Measurements from ENCODE around the gene ELL2. TPM values are rescaled to one million over a fixed set of nuclear protein-coding genes. Genes with fewer than 3 reads are reported as not detected.

The ELL2 gene
- total and polyA plus RNA-seq, 4 donors: 12.3 to 79.6 (median 49.0) TPM

DNA sequence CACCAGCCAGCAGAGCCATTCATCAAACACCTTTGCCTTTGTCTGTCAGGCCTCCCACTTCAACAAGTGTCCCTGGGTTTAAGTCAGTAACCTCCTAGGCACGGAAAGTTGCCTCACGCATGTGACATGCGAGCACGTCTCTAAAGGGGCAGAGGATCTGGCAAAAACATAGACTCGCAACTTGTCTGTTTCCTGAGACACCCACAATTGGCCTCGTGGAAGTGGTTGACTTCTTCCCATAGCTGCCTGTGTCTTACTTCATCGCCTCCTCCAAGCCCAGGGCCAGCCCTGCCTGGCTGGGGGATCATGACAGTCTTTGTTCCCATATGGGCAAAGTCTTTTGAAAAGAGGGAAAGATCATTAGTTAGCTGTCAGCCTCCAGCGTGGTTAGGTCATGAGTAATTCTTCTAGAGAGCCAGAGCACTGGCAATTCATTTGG lies 103.6 kb downstream of the ELL2 start:
- H3K27ac ChIP-seq (ENCODE audit: low read depth in 1 of 2, low read length in 1 of 2): peak overlapping the region; percentile 84 to 94
- H3K4me3 ChIP-seq: no peak overlapping the region
- H3K36me3 ChIP-seq (ENCODE audit: control insufficient read depth in 4 of 4, insufficient read depth in 4 of 4, low read length in 4 of 4): no peaks in the 10 kb centered on the region
- no peak overlapping the region for H3K9ac ChIP-seq (ENCODE audit: insufficient read depth in 1 of 2, low read length in 2 of 2)
- H3K9me3 ChIP-seq (ENCODE audit: control insufficient read depth in 4 of 4, insufficient read depth in 3 of 4, low read length in 3 of 4): no peaks in the 10 kb centered on the region
- WGBS, 2 donors: 26 to 61% methylated on average over 8 of the region's 8 CpGs
- no peaks in the 10 kb centered on the region for H3K27me3 ChIP-seq (ENCODE audit: control insufficient read depth in 3 of 3, insufficient read depth in 3 of 3, low read length in 2 of 3)
- no peak for DNase-seq
- ATAC-seq (ENCODE audit: insufficient read depth, low FRiP score): peak; percentile 11
- peaks cover 7 to 29% (median 16%) of the 10 kb centered on the region in 5 donors for H3K4me1 ChIP-seq (ENCODE audit: control insufficient read depth in 5 of 5, insufficient read depth in 5 of 5, low read length in 5 of 5)
- TF ChIP-seq, protein P1, sequence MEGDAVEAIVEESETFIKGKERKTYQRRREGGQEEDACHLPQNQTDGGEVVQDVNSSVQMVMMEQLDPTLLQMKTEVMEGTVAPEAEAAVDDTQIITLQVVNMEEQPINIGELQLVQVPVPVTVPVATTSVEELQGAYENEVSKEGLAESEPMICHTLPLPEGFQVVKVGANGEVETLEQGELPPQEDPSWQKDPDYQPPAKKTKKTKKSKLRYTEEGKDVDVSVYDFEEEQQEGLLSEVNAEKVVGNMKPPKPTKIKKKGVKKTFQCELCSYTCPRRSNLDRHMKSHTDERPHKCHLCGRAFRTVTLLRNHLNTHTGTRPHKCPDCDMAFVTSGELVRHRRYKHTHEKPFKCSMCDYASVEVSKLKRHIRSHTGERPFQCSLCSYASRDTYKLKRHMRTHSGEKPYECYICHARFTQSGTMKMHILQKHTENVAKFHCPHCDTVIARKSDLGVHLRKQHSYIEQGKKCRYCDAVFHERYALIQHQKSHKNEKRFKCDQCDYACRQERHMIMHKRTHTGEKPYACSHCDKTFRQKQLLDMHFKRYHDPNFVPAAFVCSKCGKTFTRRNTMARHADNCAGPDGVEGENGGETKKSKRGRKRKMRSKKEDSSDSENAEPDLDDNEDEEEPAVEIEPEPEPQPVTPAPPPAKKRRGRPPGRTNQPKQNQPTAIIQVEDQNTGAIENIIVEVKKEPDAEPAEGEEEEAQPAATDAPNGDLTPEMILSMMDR (IDR thresholded peaks at IDR 0.05; ENCODE audit: control extremely low read depth, extremely low read depth): no peak

DNA sequence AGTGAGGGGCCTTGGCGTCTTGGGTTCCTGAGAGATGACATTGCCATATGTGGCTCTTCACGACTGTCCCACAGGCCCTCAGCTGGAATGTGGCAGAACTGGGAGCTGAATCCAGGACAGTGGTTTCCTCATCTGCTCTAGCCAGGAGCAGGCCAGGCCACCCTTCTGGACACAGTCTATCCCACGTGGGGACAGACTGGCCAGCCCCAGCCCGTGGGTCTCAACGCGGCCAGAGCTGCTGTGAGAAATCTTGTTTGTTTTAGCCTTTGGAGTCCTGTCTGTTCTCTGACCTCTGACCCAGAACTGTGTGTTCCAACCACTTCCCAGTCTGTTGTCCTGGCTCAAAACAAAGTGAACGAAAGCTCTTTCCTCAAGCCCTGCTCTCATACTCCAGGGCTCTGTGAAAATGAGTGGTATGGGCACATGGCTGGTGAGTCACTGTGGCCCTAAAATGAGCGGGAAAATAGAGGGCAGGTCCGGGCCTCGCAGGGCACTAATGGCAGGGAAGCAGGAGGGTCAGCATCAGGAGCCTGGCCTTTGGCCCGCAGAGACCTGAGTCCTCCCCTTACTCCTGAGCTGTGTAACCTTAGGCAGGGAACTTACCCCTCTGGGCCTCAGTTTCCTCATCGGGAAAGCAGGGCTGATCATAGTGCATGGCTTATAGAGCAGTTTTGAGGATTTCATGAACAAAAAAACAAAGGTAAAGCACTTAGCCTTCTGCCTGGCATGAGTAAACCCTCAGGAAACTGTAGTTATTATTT lies 104.3 kb downstream of the ELL2 start:
- 65 to 70% methylated on average over 12 of the region's 12 CpGs for WGBS, 2 donors
- H3K27me3 ChIP-seq (ENCODE audit: control insufficient read depth in 3 of 3, insufficient read depth in 3 of 3, low read length in 2 of 3): no peaks in the 10 kb centered on the region
- no peaks in the 10 kb centered on the region for H3K9me3 ChIP-seq (ENCODE audit: control insufficient read depth in 4 of 4, insufficient read depth in 3 of 4, low read length in 3 of 4)
- no peak overlapping the region for H3K4me3 ChIP-seq
- no peaks in the 10 kb centered on the region for H3K36me3 ChIP-seq (ENCODE audit: control insufficient read depth in 4 of 4, insufficient read depth in 4 of 4, low read length in 4 of 4)
- DNase-seq (peak; percentile 40 to 69 (median 54)), ATAC-seq (ENCODE audit: insufficient read depth, low FRiP score) (peak; percentile 43)
- H3K27ac ChIP-seq (ENCODE audit: low read depth in 1 of 2, low read length in 1 of 2): peak overlapping the region; percentile 84 to 94
- no peak overlapping the region for H3K9ac ChIP-seq (ENCODE audit: insufficient read depth in 1 of 2, low read length in 2 of 2)
- TF ChIP-seq, protein P1 (IDR thresholded peaks at IDR 0.05; ENCODE audit: control extremely low read depth, extremely low read depth): no peak
- peaks cover 6 to 22% (median 16%) of the 10 kb centered on the region in 5 donors for H3K4me1 ChIP-seq (ENCODE audit: control insufficient read depth in 5 of 5, insufficient read depth in 5 of 5, low read length in 5 of 5)

DNA sequence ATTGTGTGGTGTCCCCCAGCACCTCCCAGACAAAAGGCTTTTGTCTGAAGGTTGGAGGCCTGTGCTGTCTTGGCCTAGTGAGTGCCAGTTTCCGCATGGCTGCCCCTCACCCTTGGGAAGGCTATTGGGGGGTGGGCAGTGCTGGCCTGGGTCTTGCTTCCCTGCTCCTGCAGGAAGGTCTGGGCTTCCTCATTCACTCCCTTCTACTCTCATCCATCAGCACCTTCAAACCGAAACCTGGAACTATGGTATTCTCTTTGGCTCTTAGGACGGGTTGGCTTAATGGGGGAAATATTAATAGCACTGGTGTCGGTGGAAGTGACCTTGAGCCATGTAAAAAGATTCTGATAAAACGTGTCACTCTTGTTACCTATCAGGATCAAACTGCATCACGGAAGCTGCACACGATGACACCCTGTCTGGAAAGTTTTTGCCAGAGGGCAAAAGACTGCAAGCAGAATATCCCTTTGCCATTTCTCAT lies 105.1 kb downstream of the ELL2 start:
- 89 to 94% methylated on average over 7 of the region's 7 CpGs for WGBS, 2 donors
- H3K27ac ChIP-seq (ENCODE audit: low read depth in 1 of 2, low read length in 1 of 2): peak overlapping the region; percentile 60 to 94
- H3K4me3 ChIP-seq: no peak overlapping the region
- H3K9me3 ChIP-seq (ENCODE audit: control insufficient read depth in 4 of 4, insufficient read depth in 3 of 4, low read length in 3 of 4): no peaks in the 10 kb centered on the region
- no peak overlapping the region for H3K9ac ChIP-seq (ENCODE audit: insufficient read depth in 1 of 2, low read length in 2 of 2)
- H3K36me3 ChIP-seq (ENCODE audit: control insufficient read depth in 4 of 4, insufficient read depth in 4 of 4, low read length in 4 of 4): no peaks in the 10 kb centered on the region
- TF ChIP-seq, protein P1 (IDR thresholded peaks at IDR 0.05; ENCODE audit: control extremely low read depth, extremely low read depth): no peak
- H3K27me3 ChIP-seq (ENCODE audit: control insufficient read depth in 3 of 3, insufficient read depth in 3 of 3, low read length in 2 of 3): no peaks in the 10 kb centered on the region
- ATAC-seq (ENCODE audit: insufficient read depth, low FRiP score) (no peak), DNase-seq (no peak)
- H3K4me1 ChIP-seq (ENCODE audit: control insufficient read depth in 5 of 5, insufficient read depth in 5 of 5, low read length in 5 of 5): peaks cover 6 to 14% (median 11%) of the 10 kb centered on the region in 5 donors
